Endothelial cell (in vitro differentiated cells): Measurements from ENCODE around the gene MAP3K7CL. TPM values are rescaled to one million over a fixed set of nuclear protein-coding genes. Genes with fewer than 3 reads are reported as not detected.

ENCODE experiments used
- DNase-seq: peaks from one replicate; pipeline ENCODE4 v3.0.0; 2021; ENCODE audit warnings: low spot score
- H3K27ac Mint-ChIP-seq: one replicate; pipeline ENCODE4 v1.8.0; 2021; ENCODE audit warnings: mixed read lengths, inconsistent platforms; ENCODE audit not compliant: unreplicated experiment
- H3K27me3 Mint-ChIP-seq: one replicate; pipeline ENCODE4 v1.8.0; 2021; ENCODE audit warnings: mild to moderate bottlenecking, moderate library complexity, mixed read lengths, inconsistent platforms; ENCODE audit not compliant: unreplicated experiment
- H3K36me3 Mint-ChIP-seq: one replicate; pipeline ENCODE4 v1.8.0; 2021; ENCODE audit warnings: mild to moderate bottlenecking, low read depth, mixed read lengths, inconsistent platforms; ENCODE audit not compliant: unreplicated experiment
- H3K4me1 Mint-ChIP-seq: one replicate; pipeline ENCODE4 v1.8.0; 2021; ENCODE audit warnings: mild to moderate bottlenecking, mixed read lengths, inconsistent platforms; ENCODE audit not compliant: unreplicated experiment
- H3K4me3 Mint-ChIP-seq: one replicate; pipeline ENCODE4 v1.8.0; 2021; ENCODE audit warnings: mild to moderate bottlenecking, mixed read lengths, inconsistent platforms; ENCODE audit not compliant: unreplicated experiment
- H3K9me3 Mint-ChIP-seq: one replicate; pipeline ENCODE4 v1.8.0; 2021; ENCODE audit warnings: mixed read lengths, inconsistent platforms; ENCODE audit not compliant: unreplicated experiment
- total RNA-seq: library from RNA; stranded (reverse); fragmentation: NEBNext Ultra II Directional; extraction: Animal tissue kit (Norgen Biotek cat#: 25700); gene quantifications from one replicate; pipeline ENCODE4 v1.2.1, GENCODE V29; 2021; ENCODE audit not compliant: unreplicated experiment
- TF ChIP-seq, protein P1 (sequence below): fragments of 200-600 bp; sonication (generic); IDR thresholded peaks from one replicate; pipeline ENCODE4 v1.5.0; 2021; ENCODE audit warnings: antibody characterized with exemption; ENCODE audit not compliant: unreplicated experiment

MAP3K7CL gene
- total RNA-seq, 1 donor from 2014 or later, result 1.0 TPM

- Mint-ChIP-seq H3K36me3 (no peaks in the 10 kb centered on the region), H3K4me3 (no peak overlapping the region), H3K27me3 (peaks cover 1% of the 10 kb centered on the region), H3K4me1 (no peaks in the 10 kb centered on the region), H3K9me3 (no peaks in the 10 kb centered on the region), H3K27ac (no peak overlapping the region)
- TF ChIP-seq, protein P1, sequence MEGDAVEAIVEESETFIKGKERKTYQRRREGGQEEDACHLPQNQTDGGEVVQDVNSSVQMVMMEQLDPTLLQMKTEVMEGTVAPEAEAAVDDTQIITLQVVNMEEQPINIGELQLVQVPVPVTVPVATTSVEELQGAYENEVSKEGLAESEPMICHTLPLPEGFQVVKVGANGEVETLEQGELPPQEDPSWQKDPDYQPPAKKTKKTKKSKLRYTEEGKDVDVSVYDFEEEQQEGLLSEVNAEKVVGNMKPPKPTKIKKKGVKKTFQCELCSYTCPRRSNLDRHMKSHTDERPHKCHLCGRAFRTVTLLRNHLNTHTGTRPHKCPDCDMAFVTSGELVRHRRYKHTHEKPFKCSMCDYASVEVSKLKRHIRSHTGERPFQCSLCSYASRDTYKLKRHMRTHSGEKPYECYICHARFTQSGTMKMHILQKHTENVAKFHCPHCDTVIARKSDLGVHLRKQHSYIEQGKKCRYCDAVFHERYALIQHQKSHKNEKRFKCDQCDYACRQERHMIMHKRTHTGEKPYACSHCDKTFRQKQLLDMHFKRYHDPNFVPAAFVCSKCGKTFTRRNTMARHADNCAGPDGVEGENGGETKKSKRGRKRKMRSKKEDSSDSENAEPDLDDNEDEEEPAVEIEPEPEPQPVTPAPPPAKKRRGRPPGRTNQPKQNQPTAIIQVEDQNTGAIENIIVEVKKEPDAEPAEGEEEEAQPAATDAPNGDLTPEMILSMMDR, result no peak
- no peak for DNase-seq
Observed at GRCh38 chr21:29189353-29189752, 58.9 kb downstream of the MAP3K7CL start.

DNA sequence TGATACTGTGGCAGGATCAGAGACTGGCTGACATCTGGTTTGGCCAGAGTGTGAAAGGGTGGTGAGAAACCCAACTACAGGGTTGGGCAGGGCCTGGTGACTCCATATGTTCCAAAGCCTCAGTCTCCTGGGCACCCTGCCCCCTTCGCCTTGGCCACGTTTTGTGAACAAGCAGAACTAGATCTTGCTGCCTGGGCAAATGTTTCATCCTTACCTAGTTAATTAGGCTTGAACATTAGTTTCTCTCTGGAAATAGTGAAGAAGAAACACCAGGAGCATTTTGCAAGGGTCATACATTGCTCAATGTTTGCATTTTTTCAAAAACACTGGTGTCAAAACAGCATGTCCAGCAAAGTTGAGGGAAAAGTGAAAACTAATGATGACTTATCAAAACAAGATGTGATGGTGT, 60.5 kb downstream of the MAP3K7CL start:
- H3K36me3 Mint-ChIP-seq, result no peaks in the 10 kb centered on the region
- no peak for DNase-seq
- peaks cover 3% of the 10 kb centered on the region for H3K4me1 Mint-ChIP-seq
- H3K27ac Mint-ChIP-seq, result no peak overlapping the region
- no peak overlapping the region for H3K4me3 Mint-ChIP-seq
- peaks cover 1% of the 10 kb centered on the region for H3K27me3 Mint-ChIP-seq
- H3K9me3 Mint-ChIP-seq, result no peaks in the 10 kb centered on the region
- TF ChIP-seq, protein P1, result no peak

- peaks cover 1% of the 10 kb centered on the region for H3K27me3 Mint-ChIP-seq
- no peak overlapping the region for H3K27ac Mint-ChIP-seq
- peaks cover 3% of the 10 kb centered on the region for H3K4me1 Mint-ChIP-seq
- H3K36me3 Mint-ChIP-seq, result peaks cover 5% of the 10 kb centered on the region
- TF ChIP-seq, protein P1, result no peak
- no peak overlapping the region for H3K4me3 Mint-ChIP-seq
- no peak for DNase-seq
- H3K9me3 Mint-ChIP-seq, result no peaks in the 10 kb centered on the region
Observed at GRCh38 chr21:29193072-29193471, 62.6 kb downstream of the MAP3K7CL start.

DNA sequence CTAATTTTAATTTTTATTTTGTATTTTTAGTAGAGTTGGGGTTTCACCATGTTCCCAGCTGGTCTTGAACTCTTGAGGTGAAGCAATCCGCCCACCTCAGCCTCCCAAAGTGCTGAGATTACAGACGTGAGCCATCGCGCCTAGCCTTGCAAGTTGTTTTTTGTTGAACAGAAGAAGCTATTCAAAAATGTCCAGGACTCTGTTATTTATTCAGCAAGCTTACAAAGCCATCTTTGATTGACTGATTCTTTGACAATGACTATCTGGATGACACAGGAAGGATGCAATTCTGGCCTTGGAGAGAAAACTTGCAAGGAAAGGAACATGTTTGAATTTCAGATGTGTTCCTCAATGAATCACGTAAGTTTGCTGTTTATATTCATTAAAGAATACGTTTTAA, 63.5 kb downstream of the MAP3K7CL start:
- peaks cover 1% of the 10 kb centered on the region for H3K27me3 Mint-ChIP-seq

GRCh38 chr21:29194342-29194741, 63.9 kb downstream of the MAP3K7CL start:
- TF ChIP-seq, protein P1, result no peak
- no peak overlapping the region for H3K27ac Mint-ChIP-seq
- no peak for DNase-seq
- peaks cover 5% of the 10 kb centered on the region for H3K36me3 Mint-ChIP-seq
- no peaks in the 10 kb centered on the region for H3K9me3 Mint-ChIP-seq
- H3K27me3 Mint-ChIP-seq, result peaks cover 1% of the 10 kb centered on the region
- no peak overlapping the region for H3K4me3 Mint-ChIP-seq
- peaks cover 3% of the 10 kb centered on the region for H3K4me1 Mint-ChIP-seq

More for the DNA sequence above, 63.5 kb downstream of the MAP3K7CL start:
- Mint-ChIP-seq H3K27ac (no peak overlapping the region), H3K4me1 (peaks cover 3% of the 10 kb centered on the region), H3K4me3 (no peak overlapping the region), H3K9me3 (no peaks in the 10 kb centered on the region), H3K36me3 (peaks cover 5% of the 10 kb centered on the region)
- TF ChIP-seq, protein P1, result no peak
- no peak for DNase-seq
